GM19324 (cell line): ENCODE results near the gene MCM10.

Source experiments
- ATAC-seq: cut with Tn5 transposase; IDR thresholded peaks from one replicate; pipeline ENCODE4 v1.9.1; 2021; ENCODE audit warnings: mild to moderate bottlenecking, moderate library complexity; ENCODE audit not compliant: unreplicated experiment, low FRiP score

Gene MCM10

DNA sequence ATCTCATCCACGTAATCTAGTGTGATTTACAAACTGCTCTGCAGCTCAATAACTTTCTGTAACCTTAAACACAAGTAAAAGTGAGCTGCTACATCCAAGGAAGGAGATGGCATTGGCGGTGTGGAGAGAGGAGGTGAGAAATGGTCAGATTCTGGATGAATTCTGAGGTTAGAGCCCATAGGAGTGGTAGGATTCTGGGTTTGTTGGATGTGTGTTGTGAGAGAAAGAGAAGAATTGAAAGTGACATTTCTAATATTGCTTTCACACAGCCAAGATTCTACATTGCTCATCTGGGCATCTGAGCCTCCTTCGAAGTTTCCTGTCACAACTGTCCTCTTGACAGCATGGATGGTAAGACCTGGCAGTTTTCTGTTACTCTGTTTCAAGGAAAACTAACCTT, 2.5 kb downstream of the MCM10 start:
- ATAC-seq, result no peak

DNA sequence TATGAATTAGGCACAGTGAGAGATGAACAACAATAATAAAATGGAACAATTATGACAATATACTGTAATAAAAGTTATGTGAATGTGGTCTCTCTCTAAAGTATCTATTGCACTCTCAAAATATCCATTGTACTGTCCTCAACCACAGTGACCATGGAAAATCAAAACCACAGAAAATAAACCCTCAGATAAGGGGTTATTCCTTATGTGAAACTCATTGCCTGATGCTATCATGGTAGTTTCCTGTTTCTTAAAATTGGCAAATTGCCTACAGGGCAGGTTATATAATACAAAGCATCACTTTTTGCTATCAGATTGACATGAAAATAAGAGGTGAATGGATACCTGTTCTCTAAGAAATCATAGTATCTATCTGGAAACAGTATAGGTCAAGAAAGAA, 3.8 kb downstream of the MCM10 start:
- no peak for ATAC-seq

GRCh38 chr10:13167568-13167967, 6.2 kb downstream of the MCM10 start:
- ATAC-seq, result no peak

- ATAC-seq, result no peak
These were observed 7.4 kb downstream of the MCM10 start for GRCh38 chr10:13168781-13169180.

GRCh38 chr10:13173616-13174015, 12.3 kb downstream of the MCM10 start:
- no peak for ATAC-seq

GRCh38 chr10:13180788-13181187, 19.4 kb downstream of the MCM10 start:
- no peak for ATAC-seq

- ATAC-seq, result no peak
These were observed 21.1 kb downstream of the MCM10 start for GRCh38 chr10:13182424-13182823.

DNA sequence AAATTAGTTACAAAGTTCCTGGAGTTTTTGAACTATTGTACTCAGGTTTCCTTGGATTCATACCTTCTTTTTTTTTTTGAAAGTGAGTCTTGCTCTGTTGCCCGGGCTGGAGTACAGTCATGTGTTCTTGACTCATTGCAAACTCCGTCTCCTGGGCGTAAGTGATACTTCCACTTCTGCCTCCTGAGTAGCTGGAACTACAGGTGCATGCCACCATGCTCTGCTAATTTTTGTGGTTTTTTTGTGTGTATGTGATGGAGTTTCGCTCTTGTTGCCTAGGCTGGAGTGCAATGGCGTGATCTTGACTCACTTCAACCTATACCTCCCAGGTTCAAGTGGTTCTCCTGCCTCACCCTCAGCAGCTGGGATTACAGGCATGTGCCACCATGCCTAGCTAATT, 22.3 kb downstream of the MCM10 start:
- no peak for ATAC-seq

DNA sequence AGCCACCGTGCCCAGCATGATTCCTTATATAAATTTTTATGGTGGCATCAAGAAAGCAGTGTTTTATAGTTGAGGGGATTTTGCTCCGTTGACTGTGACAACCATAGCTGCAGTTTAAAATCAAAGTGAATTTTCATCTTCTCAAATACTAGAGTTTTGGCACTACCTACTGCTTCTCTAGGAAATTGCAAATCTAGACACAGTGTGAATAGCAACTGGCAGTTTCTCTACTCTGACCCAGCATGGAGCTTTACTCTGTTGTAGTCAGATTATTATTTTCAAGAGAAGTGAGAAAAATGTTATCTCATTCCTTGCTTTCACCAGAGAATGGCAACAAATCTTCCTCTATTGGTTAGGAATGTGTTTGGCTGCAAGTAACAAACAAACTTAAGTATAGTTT, 22.9 kb downstream of the MCM10 start:
- ATAC-seq, result no peak

DNA sequence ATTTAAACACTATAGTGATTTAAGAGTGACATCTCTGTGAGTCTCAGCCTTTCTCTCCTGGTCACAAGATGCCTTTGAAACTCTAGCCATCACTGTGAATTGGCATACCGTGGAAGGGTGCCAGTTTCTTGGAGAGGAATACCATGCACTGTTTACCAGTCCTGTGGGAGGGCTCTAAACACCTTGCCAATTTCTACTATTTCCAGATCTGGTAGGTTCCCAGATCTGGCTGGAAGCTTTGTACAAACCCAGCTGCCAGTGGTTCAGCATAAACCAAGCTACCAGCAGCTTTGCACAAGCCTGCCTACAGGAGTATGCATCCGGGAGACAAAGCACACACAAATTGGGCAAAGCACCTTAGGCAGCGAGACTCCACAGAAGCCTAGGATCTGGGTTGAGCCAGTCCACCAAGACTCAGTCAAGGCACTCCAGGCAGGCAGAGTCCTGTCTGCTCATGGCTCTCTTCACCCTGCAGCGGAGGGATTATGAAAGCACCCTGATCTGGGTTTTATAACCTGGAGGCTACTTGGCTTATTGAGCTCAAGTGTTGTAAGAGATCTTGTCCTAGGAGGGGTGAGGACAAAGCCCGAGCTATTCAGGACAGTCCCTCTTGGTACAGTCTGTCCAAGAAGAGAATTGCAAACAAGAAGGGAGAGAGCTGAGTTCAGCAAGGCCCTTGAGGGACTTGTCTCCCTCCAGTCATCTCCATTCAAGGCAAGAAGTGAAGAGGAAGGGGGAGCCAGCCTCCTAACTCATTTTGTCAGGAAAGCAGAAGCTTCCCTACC, 23.6 kb downstream of the MCM10 start:
- no peak for ATAC-seq

DNA sequence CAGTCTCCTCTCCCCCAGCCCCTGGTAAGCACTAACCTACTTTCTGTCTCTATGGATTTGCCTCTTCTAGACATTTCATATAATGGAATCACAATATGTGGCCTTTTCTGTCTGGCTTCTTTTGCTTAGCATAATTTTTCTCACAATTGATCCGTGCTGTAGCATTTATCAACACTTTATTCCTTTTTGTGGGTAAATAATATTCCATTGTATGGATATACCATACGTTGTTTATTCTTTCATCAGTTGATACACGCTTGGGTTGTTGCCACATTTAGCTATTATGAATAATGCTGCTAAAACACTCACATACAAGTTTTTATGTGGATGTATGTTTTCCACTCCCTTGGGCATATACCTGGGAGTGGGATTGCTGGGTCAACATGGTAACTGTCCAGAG, 25.8 kb downstream of the MCM10 start:
- ATAC-seq, result no peak

DNA sequence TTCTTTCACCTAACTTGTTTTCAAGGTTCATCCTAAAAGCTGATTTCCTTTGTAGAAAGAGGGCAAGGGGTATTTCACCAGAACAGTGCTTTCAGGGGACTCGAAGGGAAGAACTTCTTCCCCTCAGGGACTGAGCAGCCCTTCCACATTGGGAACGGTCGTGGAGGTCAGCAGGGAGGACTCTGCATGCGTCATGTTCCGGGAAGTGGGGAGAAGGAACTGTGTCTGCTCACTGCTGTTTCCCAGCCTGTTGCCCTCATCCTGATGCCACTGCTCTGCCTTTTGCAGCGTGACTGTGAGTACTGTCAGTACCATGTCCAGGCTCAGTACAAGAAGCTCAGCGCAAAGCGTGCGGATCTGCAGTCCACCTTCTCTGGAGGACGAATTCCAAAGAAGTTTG, 27.2 kb downstream of the MCM10 start:
- no peak for ATAC-seq

GRCh38 chr10:13189961-13190360, 28.6 kb downstream of the MCM10 start:
- no peak for ATAC-seq

GRCh38 chr10:13190816-13191215, 29.5 kb downstream of the MCM10 start:
- no peak for ATAC-seq

DNA sequence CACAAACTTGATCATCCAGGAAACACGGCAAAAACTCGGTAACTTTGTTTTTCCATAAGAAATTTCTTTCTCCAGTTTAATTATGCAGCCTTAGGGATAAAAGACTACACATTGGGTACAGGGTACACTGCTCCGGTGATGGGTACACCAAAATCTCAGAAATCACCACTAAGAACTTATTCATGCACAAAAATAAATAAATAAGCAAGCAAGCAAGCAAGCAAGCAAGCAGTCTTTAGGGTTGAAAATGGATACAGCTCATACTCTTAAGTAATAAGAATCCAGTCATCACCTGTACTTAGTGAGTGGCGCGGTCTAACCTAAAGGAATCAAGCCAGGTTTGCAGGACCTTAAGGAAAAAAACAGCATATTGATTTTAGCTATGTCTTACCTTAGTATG, 30.0 kb downstream of the MCM10 start:
- ATAC-seq, result no peak

DNA sequence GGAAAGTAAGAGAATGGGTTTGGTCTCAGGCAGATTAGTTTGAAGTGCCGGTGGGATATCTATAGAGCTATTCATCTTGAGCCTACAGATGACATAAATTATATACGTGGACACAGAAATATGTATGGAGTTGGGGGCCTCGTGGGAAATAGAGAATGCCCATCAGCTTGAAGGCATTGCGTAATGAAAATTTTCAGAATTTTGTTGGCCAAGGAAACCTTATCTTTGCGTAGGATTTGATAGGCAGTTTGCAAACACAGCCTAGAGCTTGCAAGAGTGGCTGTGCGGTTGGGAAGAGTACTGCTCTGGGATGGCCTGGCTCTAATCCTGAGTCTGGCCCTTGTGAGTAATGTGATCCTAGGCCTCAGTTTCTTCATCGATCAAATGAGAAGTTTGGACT, 32.3 kb downstream of the MCM10 start:
- ATAC-seq, result no peak

DNA sequence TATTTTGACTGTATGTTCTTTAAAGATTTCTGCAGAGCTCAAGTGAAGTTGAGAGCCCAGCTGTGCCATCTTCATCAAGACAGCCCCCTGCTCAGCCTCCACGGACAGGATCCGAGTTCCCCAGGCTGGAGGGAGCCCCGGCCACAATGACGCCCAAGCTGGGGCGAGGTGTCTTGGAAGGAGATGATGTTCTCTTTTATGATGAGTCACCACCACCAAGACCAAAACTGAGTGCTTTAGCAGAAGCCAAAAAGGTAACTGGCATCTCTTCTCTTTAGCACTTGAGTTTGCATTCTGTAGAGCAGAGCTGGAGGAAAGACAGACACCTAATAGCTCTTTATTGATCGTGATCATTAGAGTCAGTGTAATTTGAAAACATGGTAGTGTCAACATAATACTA, 33.7 kb downstream of the MCM10 start:
- ATAC-seq, result no peak

DNA sequence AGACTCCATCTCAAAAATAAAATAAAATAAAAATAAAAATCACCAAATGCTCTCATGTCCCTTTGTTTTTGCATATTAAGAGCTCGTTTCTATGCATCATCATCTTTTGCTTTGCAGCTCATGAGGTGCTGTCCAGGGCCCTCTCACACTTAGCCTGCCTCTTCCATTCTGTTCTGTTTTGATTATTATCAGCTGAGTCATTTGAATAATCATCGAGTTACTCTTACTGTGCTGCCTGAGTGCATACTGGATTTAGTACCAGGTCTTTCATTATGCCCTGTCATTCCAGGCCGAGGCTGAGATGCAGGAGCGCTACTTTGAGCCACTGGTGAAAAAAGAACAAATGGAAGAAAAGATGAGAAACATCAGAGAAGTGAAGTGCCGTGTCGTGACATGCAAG, 39.8 kb downstream of the MCM10 start:
- ATAC-seq, result no peak

DNA sequence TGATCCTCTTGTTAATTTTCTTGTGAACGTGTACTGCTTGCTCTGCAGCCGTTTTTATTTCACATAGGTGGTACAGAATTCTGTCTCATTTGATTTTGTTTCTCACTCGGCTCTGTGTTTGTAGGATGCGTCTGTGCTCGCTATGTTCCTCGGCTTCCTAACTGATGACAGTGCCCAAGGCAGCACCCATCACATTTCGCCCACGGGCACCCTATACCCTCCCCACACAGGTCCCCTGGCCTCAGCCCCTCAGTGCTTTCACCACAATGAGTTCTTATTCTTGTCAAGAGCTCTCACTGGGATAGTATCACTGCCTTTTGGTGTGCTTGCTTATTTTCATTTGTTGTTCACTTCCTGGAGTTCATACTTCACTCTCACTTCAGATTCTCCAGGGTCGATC, 44.7 kb downstream of the MCM10 start:
- ATAC-seq, result no peak

DNA sequence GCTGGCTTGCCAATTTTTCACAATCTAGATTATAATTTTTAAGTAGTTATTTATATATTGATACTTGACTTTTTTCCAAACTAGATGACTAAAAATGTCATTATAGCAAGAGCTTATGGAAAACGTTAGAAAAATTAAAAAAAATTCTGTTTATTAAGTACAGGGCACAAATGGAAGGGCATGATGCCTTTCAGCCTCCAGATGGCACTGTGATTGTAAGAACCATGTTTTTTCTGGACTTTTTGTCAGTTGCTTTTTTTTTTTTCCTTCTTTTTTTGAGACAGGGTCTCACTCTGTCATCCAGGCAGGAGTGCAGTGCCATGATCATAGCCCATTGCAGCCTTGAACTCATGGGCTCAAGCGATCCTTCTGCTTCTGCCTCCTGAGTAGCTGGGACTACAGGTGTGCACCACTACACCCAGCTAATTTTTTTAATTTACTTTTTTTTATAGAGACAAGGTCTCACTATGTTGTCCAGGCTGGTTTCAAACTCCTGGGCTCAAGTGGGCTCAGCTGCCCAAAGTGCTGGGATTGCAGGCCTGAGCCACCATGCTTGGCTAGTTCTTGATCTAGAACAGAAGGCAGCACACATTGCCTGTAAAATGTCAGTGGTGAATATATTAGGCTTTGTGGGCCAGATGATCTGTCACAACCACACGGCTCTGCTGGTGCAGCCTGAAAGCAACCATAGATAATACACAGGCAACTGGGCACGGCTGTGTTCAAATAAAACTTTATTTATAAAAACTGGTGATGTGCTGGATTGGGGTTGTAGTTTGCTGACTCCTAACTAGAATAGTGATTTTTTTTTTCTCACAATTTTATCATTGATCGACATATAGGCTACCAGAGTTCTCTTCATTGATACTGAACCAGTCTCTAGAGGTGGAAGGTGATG, 45.4 kb downstream of the MCM10 start:
- no peak for ATAC-seq

- ATAC-seq, result no peak
These were observed 51.8 kb downstream of the MCM10 start for GRCh38 chr10:13213163-13213562.

DNA sequence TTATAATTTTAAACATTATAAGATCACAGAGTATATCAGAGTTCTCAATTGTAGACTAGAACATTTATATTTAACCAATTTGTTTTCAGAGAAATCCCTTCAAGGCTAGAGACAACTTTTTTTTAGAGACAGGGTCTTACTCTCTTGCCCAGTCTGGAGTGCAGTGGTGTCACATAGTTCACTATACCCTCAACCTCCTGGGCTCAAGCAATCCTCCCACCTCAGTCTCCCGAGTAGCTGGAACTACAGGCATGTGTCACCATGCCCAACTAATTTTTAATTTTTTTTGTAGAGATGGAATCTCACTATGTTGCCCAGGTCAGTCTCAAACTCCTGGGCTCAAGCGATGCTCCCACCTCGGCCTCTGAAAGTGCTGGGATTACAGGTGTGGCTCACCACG, 57.5 kb downstream of the MCM10 start:
- no peak for ATAC-seq
